GM19324 (cell line): ENCODE data around the gene TMEM225.
"Not testable (repeated sequence)": the region's sequence is repeated elsewhere in the genome, so short reads cannot be mapped to it uniquely, and the experiment has no call there.

Experiments used
- ATAC-seq: cut with Tn5 transposase; IDR thresholded peaks from one replicate; pipeline ENCODE4 v1.9.1; 2021; ENCODE audit warnings: mild to moderate bottlenecking, moderate library complexity; ENCODE audit not compliant: unreplicated experiment, low FRiP score

The TMEM225 gene

GRCh38 chr11:123885570-123885969 lies at the start of gene TMEM225:
TSS of gene TMEM225 (minus strand) at chr11:123885670. CDS start at chr11:123885425, 245 bp downstream.
- no peak for ATAC-seq

DNA sequence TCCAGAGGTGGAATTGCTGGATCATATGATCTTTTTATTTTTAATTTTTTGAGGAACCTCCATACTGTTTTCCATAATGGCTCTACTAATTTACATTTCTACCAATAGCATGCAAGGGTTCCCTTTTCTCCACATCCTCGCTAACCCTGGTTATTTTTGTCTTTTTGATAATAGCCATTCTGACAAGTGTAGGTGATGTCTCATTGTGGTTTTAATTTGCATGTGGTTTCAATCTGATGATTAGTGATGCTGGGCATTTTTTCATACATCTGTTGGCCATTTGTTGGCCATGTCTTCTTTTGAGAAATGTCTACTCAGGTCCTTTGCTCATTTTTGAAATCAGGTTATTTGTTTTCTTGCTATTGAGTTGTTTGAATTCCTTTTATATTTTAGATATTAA lies 38.6 kb upstream of the TMEM225 start:
- no peak for ATAC-seq

DNA sequence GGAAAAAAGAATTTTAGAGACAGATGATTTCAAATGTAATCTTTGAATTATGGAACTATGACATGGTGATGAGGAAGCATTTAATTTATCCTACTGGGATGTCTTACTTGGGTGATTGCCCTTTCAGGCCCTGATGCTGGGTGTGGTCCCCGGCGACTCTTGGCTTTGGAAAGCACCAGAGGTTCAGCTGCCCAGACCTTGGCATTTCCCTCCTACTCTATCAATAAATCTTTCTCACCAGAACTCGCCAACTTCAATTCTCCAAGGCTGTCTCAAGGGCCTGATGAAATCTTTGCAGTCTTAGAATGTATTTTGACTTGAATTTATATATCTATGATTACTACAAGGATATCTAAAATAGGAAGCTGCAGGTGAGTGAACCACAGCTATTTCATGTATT lies 35.5 kb upstream of the TMEM225 start:
- ATAC-seq, result no peak

- ATAC-seq, result no peak
Observed at GRCh38 chr11:123905826-123906225, 20.4 kb upstream of the TMEM225 start.

GRCh38 chr11:123904932-123905331 lies 19.5 kb upstream of the TMEM225 start:
- ATAC-seq, result no peak

- no peak for ATAC-seq
Observed at GRCh38 chr11:123903932-123904331, 18.5 kb upstream of the TMEM225 start.

DNA sequence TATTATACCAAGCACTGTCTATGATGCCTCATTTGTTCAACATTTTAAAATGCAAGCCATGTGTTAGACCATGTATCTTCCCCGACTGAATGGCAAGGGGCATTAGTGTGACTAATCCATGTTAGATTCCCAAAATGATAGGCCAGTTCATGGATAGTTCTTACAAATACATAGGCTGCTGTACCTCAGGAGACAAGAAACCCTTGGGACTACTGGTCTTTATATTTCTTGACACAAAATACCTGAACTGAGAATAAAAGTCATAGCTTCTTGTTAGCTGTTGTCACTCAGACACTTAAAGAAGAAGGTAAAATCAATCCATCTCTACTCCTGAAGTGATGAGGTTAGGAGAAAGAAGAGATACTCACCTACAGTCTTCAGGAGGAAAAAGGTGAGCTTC lies 16.4 kb upstream of the TMEM225 start, which contains the start of gene OR8D4:
OR8D4 (plus strand) TSS at position 301 of the 400 bp plus-strand sequence. CDS start 4,265 bp downstream, outside the sequence.
- no peak for ATAC-seq

- ATAC-seq, result no peak
Observed at GRCh38 chr11:123899792-123900191, 14.3 kb upstream of the TMEM225 start.

- no peak for ATAC-seq
Observed at GRCh38 chr11:123892031-123892430, 6.6 kb upstream of the TMEM225 start.

- no peak for ATAC-seq
Observed at GRCh38 chr11:123880912-123881311, 4.6 kb downstream of the TMEM225 start.

GRCh38 chr11:123867795-123868194 lies 17.7 kb downstream of the TMEM225 start:
- not testable (repeated sequence) for ATAC-seq

- ATAC-seq, result not testable (repeated sequence)
Observed at GRCh38 chr11:123865293-123865692, 20.2 kb downstream of the TMEM225 start.

DNA sequence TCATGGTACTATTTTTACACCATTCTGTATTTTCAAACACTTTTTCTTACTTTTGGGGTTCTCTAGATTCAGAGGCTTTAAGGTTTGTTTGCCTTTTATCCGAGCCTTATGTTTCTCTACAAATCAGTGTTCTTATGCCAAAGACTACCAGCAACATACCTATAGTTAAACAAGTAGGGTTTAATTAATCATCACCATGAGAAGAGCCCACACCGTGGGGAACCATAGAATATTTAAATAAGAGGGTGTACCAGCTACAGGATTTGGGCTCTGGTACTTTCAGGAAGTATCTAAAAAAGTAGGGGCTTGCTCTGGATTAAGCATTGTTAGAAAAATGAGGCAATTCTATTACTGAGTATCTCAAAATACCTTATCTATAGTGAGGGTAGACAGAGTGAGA lies 25.7 kb downstream of the TMEM225 start:
- no peak for ATAC-seq

- ATAC-seq, result no peak
Observed at GRCh38 chr11:123856444-123856843, 29.0 kb downstream of the TMEM225 start.

DNA sequence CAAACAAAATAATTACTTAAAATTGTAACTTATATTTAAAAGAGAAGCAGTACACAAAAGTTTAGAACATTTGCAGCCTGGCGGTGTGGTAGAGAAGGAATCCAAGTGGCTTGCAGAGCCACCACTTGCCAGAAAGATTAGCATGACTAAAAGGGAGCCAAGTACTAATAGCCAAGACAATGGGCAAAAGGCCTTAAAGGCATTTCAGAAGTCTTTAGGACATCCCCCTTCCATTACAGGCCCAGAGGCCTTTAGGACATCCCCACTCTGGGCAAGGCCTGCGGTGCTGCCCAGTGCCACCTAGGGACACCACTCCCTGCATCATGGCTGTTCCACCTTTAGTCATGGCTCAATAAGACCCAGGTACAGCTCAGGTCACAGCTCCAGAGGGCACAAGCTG lies 32.4 kb downstream of the TMEM225 start:
- no peak for ATAC-seq

GRCh38 chr11:123852321-123852720 lies 33.1 kb downstream of the TMEM225 start:
- ATAC-seq, result no peak

DNA sequence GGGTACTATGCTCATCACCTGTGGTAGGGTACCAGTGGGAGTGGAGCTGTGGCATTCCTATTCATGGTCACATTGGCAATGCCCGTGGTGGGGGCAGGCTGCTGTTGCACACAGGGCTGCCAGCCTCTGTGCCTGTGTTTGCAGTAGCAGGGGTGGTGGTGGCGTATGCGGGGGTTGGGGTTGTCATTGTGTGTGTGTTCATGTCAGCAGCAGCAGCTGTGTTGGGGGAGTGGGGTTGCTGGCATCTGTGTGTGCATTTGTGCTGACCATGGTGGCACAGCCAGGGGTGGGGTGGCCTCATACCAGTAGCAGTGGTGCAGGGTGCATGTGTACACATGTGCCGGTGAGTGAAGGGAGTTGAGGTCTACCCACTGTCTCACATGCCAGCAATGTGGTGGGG lies 34.4 kb downstream of the TMEM225 start:
- ATAC-seq, result no peak

DNA sequence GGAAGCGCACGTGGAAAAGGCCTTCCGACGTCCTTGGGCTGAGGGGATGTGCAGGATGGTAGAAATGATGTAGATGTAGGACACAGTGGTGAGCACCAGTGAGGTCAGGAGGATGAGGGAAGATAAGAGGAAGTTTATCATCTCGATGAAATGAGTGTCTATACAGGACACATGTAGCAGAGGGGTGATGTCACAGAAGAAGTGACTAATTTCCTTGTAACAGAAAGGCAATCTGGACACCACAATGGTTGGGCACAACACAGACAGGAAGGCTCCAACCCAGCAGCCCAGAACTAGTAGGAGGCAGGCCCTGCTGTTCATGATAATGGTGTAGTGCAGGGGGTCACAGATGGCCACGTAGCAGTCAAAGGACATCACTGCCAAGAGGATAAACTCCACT lies 44.3 kb downstream of the TMEM225 start:
- ATAC-seq, result no peak

DNA sequence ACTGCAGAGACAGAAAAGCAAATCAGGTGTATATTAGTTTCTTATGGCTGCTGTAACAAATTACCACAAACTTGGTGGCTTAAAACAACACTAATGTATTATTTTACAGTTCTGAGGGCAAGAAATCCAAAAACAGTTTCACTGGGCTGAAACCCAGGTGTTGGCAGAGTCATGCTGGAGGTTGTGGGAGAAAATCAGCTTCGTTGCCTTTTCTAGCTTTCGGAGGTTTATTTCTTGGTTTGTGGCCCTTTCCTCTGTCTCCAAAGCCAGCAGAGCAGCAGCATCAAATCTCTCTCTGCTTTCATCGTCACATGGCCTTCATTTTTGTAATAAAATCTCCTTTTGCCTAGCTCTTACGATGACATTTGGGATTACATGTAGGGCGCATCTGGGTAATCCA lies 46.3 kb downstream of the TMEM225 start:
- no peak for ATAC-seq

DNA sequence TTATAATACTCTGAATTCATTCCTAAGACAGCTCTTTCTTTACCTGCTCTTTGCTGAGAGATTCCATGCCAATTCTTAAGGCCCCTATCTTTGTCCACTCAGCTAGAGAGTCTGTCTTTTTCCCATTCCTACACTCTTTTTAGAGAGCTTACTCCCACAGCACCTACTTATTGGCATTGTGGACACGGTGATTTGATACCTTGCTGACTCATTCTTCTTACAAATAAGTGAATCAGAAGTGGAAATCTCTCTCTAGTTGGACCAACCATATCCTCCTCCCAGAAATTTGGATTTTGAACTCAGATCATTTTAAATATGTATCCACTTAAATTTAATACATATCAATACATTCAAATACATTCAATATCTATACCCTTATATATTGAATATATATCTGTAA lies 46.8 kb downstream of the TMEM225 start:
- ATAC-seq, result no peak

- no peak for ATAC-seq
Observed at GRCh38 chr11:123838199-123838598, 47.3 kb downstream of the TMEM225 start.

- no peak for ATAC-seq
Observed at GRCh38 chr11:123833095-123833494, 52.4 kb downstream of the TMEM225 start.
